Heart left ventricle (tissue), 16 donors: ENCODE results near the gene CD83. TPM values are rescaled to one million over a fixed set of nuclear protein-coding genes. Genes with fewer than 3 reads are reported as not detected.
A peak's percentile ranks its signal among the peaks of the same experiment; 100 is the strongest.

Experiments
- ATAC-seq, 4 donors: fragments of 200-7000 bp; cut with Tn5 transposase; one replicate each; pipeline ENCODE4 v1.9.1; 2020 to 2022; ENCODE audit warnings: moderate library complexity in 4 of 4, mild to moderate bottlenecking in 3 of 4, moderate number of reproducible peaks in 1 of 4
- DNase-seq, 5 donors: peaks; one replicate each; pipeline ENCODE4 v3.0.0-alpha.2; 2020
- H3K27ac ChIP-seq, 12 donors: fragments of 200-600 bp; sonication (generic) in 4 of 12; one replicate each; pipeline versions ENCODE4 v1.5.0 to v1.8.0; 2016 to 2022; ENCODE audit warnings: mild to moderate bottlenecking in 2 of 12
- H3K27me3 ChIP-seq, 9 donors: fragments of 200-600 bp; sonication (generic) in 2 of 9; one replicate each; pipeline versions ENCODE4 v1.5.1 to v1.8.0; 2016 to 2022; ENCODE audit warnings: mild to moderate bottlenecking in 3 of 9
- H3K36me3 ChIP-seq, 9 donors: fragments of 200-600 bp; sonication (generic) in 2 of 9; one replicate each; pipeline versions ENCODE4 v1.5.0 to v1.8.0; 2018 to 2022; ENCODE audit warnings: mild to moderate bottlenecking in 2 of 9
- H3K4me1 ChIP-seq, 12 donors: fragments of 200-600 bp; sonication (generic) in 4 of 12; one replicate each; pipeline versions ENCODE4 v1.5.0 to v1.8.0; 2016 to 2022; ENCODE audit warnings: mild to moderate bottlenecking in 3 of 12
- H3K4me3 ChIP-seq, 12 donors: fragments of 200-600 bp; sonication (generic) in 4 of 12; one replicate each; pipeline versions ENCODE4 v1.5.0 to v1.8.0; 2017 to 2022; ENCODE audit warnings: mild to moderate bottlenecking in 9 of 12, moderate library complexity in 4 of 12
- H3K9me3 ChIP-seq, 12 donors: fragments of 200-600 bp; sonication (generic) in 4 of 12; one replicate each; pipeline versions ENCODE4 v1.5.0 to v1.8.0; 2016 to 2022; ENCODE audit warnings: mild to moderate bottlenecking in 1 of 12
- POLR2A ChIP-seq, 2 donors: fragments of 450-650 bp; IDR thresholded peaks; one replicate each; pipeline ENCODE4 v1.6.1; 2017; ENCODE audit warnings: antibody characterized with exemption in 2 of 2, mild to moderate bottlenecking in 2 of 2, moderate library complexity in 2 of 2
- WGBS, 4 donors: extraction: QIAGEN DNeasy Blood & Tissue Kit in 2 of 4; methylation state at CpG; one replicate each; pipeline versions ENCODE4 v1.1.5 to v1.1.7; 2013 to 2018; 5-methylcytosine and 5-hydroxymethylcytosine counted together
- intact Hi-C, 10 donors: fragments of 100-400 bp; cut with DNase I; formaldehyde crosslinking; loops; one replicate each; pipeline versions ENCODE4 v1.11.1 to v1.14.2; 2022
- polyA plus RNA-seq, 2 donors: library from polyadenylated mRNA; stranded (reverse); fragments of 200-250 nt; gene quantifications; one replicate each; pipeline ENCODE4 v1.2.3, GENCODE V29; 2013
- total RNA-seq, 9 donors: library from RNA; depleted of rRNA in 2 of 9; stranded (reverse); fragments of >200 nt in 2 of 9; fragmentation: NEBNext Ultra II Directional in 3 of 9; extraction: Animal tissue kit (Norgen Biotek cat#: 25700) in 3 of 9; gene quantifications; one replicate each; pipeline versions ENCODE4 v1.1.0 to v1.2.4, GENCODE V29; 2016 to 2023
- TF ChIP-seq, protein P1 (sequence below), 12 donors: fragments of 200-600 bp; sonication (generic) in 4 of 12; IDR thresholded peaks; one replicate each; pipeline versions ENCODE4 v1.5.0 to v1.8.0; 2018 to 2022; ENCODE audit warnings: antibody characterized with exemption in 12 of 12, mild to moderate bottlenecking in 5 of 12
- donor health status: ischemic (EF 13 %, LVEDD 7.1; RV severe dilation, severe dysfunction).
- donor health status: healthy with polysubstance abuse.
- donor health status: DM: no; HTN: yes; CAD: no.
- donor health status: DM: no; HTN: no; CAD: no.
- donor health status: ischemic (EF 25% LVEDD 6.9; RV normal size, moderate dysfunction).
- donor health status: ischemic (EF 25% LVEDD 5.7; RV mildly dilated, moderate dysfunction).
- donor health status: healthy.
- donor health status: DM: yes; HTN: yes; CAD: no.
- donor health status: ischemic (EF 35%, LVEDD 5.7; RV mildly dilated, moderate dysfunction).
- donor health status: nonischemic (EF 11% LVEDD 7.7; RV severe dilation, severe dysfunction).
- donor health status: DM: yes; HTN: yes; CAD: no.
- donor health status: PGD.
- donor health status: ischemic (EF 29% LVEDD 5.4; RV normal size, mild dysfunction).
- donor health status: nonischemic (EF 23%, LVEDD 6.1; RV moderate dilation, normal function).

Gene CD83
- total and polyA plus RNA-seq, 11 donors: 0.38 to 10.3 (median 1.9) TPM

DNA sequence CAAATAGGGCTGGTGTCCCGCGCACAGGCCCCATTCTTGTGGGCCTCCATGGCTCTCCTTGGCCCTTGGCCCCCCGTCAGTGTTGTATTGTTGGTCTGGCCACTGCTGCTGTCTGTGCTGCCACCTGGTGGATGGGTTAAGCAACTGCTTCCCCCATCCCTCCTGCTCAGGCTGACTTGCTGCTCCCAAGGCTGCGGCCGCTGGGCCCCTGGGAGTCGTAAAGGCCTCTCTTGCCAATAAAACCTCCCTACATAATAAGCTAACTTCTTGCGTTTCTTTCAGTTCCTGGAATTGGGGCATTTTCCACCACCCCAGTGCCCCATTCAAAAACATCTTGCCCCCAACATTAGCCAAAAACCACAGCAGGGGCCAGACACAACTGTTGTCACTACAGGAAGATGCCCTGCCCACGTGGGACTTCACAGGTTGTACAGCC lies 27.1 kb downstream of the CD83 start:
- peaks cover 0 to 9% (median 0%) of the 10 kb centered on the region in 12 donors for H3K4me1 ChIP-seq
- TF ChIP-seq, protein P1, sequence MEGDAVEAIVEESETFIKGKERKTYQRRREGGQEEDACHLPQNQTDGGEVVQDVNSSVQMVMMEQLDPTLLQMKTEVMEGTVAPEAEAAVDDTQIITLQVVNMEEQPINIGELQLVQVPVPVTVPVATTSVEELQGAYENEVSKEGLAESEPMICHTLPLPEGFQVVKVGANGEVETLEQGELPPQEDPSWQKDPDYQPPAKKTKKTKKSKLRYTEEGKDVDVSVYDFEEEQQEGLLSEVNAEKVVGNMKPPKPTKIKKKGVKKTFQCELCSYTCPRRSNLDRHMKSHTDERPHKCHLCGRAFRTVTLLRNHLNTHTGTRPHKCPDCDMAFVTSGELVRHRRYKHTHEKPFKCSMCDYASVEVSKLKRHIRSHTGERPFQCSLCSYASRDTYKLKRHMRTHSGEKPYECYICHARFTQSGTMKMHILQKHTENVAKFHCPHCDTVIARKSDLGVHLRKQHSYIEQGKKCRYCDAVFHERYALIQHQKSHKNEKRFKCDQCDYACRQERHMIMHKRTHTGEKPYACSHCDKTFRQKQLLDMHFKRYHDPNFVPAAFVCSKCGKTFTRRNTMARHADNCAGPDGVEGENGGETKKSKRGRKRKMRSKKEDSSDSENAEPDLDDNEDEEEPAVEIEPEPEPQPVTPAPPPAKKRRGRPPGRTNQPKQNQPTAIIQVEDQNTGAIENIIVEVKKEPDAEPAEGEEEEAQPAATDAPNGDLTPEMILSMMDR (IDR thresholded peaks at IDR 0.05): peak; percentile 82 to 98 (median 91)
- no peak for TF ChIP-seq POLR2A (IDR thresholded peaks at IDR 0.05)
- 47 to 56% (median 53%) methylated on average over 8 of the region's 8 CpGs for WGBS, 4 donors

GRCh38 chr6:14146506-14147096 lies 29.0 kb downstream of the CD83 start:
- Histone ChIP-seq H3K9me3 (no peaks in the 10 kb centered on the region), H3K27me3 (no peaks in the 10 kb centered on the region), H3K4me1 (peaks cover 0 to 9% (median 0%) of the 10 kb centered on the region in 12 donors), H3K27ac (no peak overlapping the region), H3K36me3 (no peaks in the 10 kb centered on the region), H3K4me3 (no peak overlapping the region)
- DNase-seq (no peak), ATAC-seq (no peak)
- TF ChIP-seq, protein P1 (IDR thresholded peaks at IDR 0.05): no peak
- TF ChIP-seq POLR2A (IDR thresholded peaks at IDR 0.05): no peak
- 80 to 87% (median 85%) methylated on average over 10 of the region's 10 CpGs for WGBS, 4 donors
- intact Hi-C loops: loop anchor here in 3 of 10 donors (2.0 to 5.0 kb wide), 3 partner anchors 234 to 239 kb away; no protein-coding TSS in a partner anchor

More for the DNA sequence above, 27.1 kb downstream of the CD83 start:
- H3K27ac ChIP-seq: no peak overlapping the region
- ATAC-seq (peak in 3 of 4 donors; percentile 81 to 84 (median 83)), DNase-seq (peak; percentile 57 to 78 (median 65))
- H3K4me3 ChIP-seq: no peak overlapping the region
- no peaks in the 10 kb centered on the region for H3K9me3 ChIP-seq
- H3K36me3 ChIP-seq: no peaks in the 10 kb centered on the region
- intact Hi-C loops: loop anchor here in 9 of 10 donors (2.0 to 5.0 kb wide), 3 partner anchors 232 to 237 kb away; no protein-coding TSS in a partner anchor
- H3K27me3 ChIP-seq: no peaks in the 10 kb centered on the region

- 77 to 91% (median 88%) methylated on average over 7 of the region's 7 CpGs for WGBS, 4 donors
- Histone ChIP-seq H3K4me3 (no peak overlapping the region), H3K36me3 (no peaks in the 10 kb centered on the region), H3K4me1 (peaks cover 0 to under 1% (median 0%) of the 10 kb centered on the region in 12 donors), H3K9me3 (no peaks in the 10 kb centered on the region), H3K27ac (no peak overlapping the region), H3K27me3 (no peaks in the 10 kb centered on the region)
- intact Hi-C loops: loop anchor here in 3 of 10 donors (2.0 to 5.0 kb wide), 3 partner anchors 236 to 241 kb away; no protein-coding TSS in a partner anchor
- ATAC-seq (peak in 1 of 4 donors; percentile 21), DNase-seq (no peak)
- TF ChIP-seq, protein P1 (IDR thresholded peaks at IDR 0.05): no peak
- TF ChIP-seq POLR2A (IDR thresholded peaks at IDR 0.05): no peak
These were observed 30.3 kb downstream of the CD83 start for GRCh38 chr6:14147891-14148290.

- ATAC-seq: no peak
- intact Hi-C loops: loop anchor here in 2 of 10 donors (5.0 kb wide), 2 partner anchors 236 to 241 kb away; no protein-coding TSS in a partner anchor
- WGBS, 4 donors: 90 to 92% (median 91%) methylated on average over 4 to 5 of the region's 5 CpGs
- no peaks in the 10 kb centered on the region for H3K36me3 ChIP-seq
- no peaks in the 10 kb centered on the region for H3K9me3 ChIP-seq
- TF ChIP-seq POLR2A (IDR thresholded peaks at IDR 0.05): no peak
- TF ChIP-seq, protein P1 (IDR thresholded peaks at IDR 0.05): no peak
- H3K27ac ChIP-seq: no peak overlapping the region
- H3K4me1 ChIP-seq: no peaks in the 10 kb centered on the region
- H3K4me3 ChIP-seq: no peak overlapping the region
- no peaks in the 10 kb centered on the region for H3K27me3 ChIP-seq
- no peak for DNase-seq
These were observed 30.9 kb downstream of the CD83 start for GRCh38 chr6:14148471-14148870.
